ENCODE data around the gene ZKSCAN8. TPM values are rescaled to one million over a fixed set of nuclear protein-coding genes. Genes with fewer than 3 reads are reported as not detected.

The ZKSCAN8 gene
- total RNA-seq, 1 experiment from 2014 or later = 9.0 TPM

DNA sequence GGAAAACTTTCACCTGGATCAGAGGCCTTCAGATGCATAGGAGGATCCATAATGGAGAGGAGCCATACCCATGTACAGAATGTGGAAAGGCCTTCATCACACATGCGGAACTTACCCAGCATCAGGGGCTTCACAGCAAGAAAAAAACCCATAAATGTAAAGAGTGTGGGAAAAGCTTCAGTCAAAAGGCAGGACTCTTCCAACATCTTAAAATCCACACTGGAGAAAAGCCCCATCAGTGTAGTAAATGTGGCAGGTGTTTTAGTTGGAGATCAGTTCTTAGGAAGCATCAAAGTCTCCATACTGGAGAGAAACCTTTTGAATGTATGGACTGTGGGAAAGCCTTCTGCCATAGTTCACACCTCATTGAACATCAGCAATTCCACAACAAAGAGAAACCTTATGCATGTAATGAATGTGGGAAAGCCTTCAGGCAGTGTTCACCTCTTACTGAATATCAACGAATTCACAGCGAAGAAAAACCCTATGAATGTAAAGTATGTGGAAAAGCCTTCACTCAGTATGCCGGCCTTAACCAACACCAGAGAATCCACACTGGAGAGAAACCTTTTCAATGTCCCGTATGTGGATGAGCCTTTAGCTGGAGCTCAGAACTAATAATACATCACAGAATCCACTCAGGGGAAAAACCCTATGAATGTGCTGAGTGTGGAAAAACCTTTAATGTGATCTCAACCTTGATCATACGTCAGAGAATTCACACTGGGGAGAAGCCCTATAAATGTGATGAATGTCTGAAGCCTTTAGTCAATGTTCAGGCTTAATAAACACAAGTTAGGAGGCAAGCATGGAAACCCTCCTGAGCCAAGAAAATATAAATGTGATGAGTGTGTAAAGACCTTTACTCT is 46.7 kb downstream of the ZKSCAN8 start:
- no peak for DNase-seq (ENCODE audit: low spot score)
- in situ Hi-C loops (cut with HindIII; ENCODE audit: low sequenced_read_pairs) = no loop called here

DNA sequence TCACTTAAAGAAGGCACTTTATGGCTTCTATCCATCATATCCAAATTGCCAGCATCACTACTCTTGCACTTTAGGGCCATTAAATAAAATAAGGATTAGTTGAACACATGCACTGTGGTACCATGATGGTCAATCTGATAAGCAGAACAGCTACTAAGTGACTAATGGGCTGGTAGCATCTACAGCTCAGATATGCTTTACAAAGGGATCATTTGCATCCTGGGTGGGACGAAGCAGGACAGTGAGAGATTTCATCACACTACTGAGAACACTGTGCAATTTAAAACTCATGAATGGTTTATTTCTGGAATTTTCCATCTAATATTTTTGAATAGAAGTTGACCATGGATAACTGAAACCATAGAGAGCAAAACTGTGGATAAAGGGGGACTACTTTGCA is 58.3 kb downstream of the ZKSCAN8 start:
- in situ Hi-C loops (cut with HindIII; ENCODE audit: low sequenced_read_pairs) = no loop called here

GRCh38 chr6:28203201-28203600 is 61.5 kb downstream of the ZKSCAN8 start:
- in situ Hi-C loops (cut with HindIII; ENCODE audit: low sequenced_read_pairs) = no loop called here
- DNase-seq (ENCODE audit: low spot score) = no peak

More for the DNA sequence above, 58.3 kb downstream of the ZKSCAN8 start:
- no peak for DNase-seq (ENCODE audit: low spot score)

GRCh38 chr6:28205879-28206278 is 64.2 kb downstream of the ZKSCAN8 start:
- no peak for DNase-seq (ENCODE audit: low spot score)
- in situ Hi-C loops (cut with HindIII; ENCODE audit: low sequenced_read_pairs) = no loop called here

GRCh38 chr6:28206527-28206926 is 64.8 kb downstream of the ZKSCAN8 start:
- in situ Hi-C loops (cut with HindIII; ENCODE audit: low sequenced_read_pairs) = no loop called here
- no peak for DNase-seq (ENCODE audit: low spot score)

DNA sequence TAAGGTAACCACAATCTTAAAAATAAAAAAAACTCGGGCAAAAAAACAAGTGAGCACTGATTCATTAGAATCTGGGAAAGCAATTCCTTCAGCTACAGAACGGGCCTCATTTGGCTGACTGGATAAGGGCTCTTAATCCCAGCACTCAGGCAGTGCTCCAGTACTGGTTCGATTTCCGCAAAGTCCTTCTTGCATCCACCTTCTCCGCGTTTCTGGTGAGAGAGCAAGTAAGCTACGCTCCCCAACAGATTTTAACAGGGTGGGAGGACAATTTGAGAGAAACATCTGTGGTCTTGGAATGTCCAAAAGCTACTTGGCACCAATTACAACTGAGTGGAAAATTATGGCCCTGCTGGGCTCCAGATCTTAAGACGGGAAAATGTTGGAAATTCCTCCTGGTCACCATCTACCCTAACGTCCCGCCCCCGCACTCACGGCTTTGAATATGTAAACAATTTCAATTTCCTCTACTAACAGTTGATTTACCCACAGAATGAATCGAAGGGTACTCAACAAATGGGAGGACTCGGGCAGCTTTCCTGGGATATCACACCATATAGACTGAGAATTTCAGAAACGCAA is 65.3 kb downstream of the ZKSCAN8 start:
- no peak for DNase-seq (ENCODE audit: low spot score)
- in situ Hi-C loops (cut with HindIII; ENCODE audit: low sequenced_read_pairs) = no loop called here

DNA sequence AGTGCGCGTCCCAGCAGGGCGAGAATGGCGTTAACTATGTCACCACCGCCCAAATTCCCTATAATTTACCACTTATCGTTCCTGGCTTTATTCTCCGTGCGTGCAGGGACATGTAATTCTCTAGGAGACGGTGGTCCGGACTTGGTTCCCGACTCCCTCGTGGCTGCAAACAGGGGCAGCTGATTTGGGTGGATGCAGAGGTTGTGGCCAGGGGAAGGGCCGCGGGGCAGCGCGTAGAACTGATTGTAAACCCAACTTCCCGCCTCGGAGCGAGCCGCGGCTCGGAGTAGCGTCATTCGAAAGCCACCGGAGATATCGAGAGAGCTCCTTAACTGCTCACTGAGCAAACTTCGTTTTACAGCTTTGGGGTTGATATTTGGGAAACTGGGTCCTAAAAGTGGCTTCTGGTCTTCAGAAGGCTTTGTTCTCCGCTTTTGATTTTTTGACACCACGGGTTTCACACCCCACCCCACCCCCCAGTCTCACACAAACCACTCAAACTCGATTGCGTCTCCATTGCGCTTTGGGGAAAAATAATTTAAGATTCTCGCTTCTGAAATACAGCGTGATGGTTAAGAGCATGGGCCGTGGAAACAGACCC is 65.9 kb downstream of the ZKSCAN8 start:
- in situ Hi-C loops (cut with HindIII; ENCODE audit: low sequenced_read_pairs) = no loop called here
- DNase-seq (ENCODE audit: low spot score) = no peak

DNA sequence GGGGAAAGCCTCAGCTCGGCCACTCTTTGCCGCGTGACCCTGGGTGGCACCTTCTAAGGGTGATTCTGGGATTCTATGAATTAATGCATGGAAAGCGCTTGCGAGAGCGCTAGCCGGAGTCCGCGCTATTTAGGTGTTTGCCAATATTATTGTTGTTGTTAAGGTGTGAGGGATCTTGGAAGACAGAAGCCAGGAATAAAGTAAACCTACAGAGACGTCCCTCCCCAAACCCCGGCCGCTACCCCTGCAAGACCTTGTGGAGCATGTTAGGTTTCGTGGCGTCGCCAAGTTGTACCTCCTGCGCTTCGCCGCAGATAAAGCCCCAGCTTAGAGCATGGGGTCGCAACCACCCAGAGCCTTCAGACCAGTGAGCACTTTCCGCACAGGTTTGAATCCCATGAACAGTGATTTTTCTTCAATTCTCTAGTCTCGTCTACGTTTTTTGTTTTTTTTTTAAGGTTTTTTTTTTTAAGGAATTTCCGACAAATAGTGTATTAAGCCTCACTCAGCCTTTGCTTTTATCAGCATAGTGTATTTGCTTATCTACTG is 66.5 kb downstream of the ZKSCAN8 start:
- in situ Hi-C loops (cut with HindIII; ENCODE audit: low sequenced_read_pairs) = no loop called here
- DNase-seq (ENCODE audit: low spot score) = no peak

Other genes starting within 250 kb of the ZKSCAN8 start
- gene OR2B2, start 229.5 kb upstream of the ZKSCAN8 start, total RNA-seq (2014; rRNA removed; shearing (Covaris generic)) = not detected in 2 replicates
- gene OR2B6, start 184.6 kb upstream of the ZKSCAN8 start, total RNA-seq (2014; rRNA removed; shearing (Covaris generic)) = not detected in 2 replicates
- gene ZNF165, start 61.3 kb upstream of the ZKSCAN8 start, total RNA-seq (2014; rRNA removed; shearing (Covaris generic)) = 2.2 and 2.7 TPM in 2 replicates
- not detected in 2 replicates for gene ZSCAN16, start 17.3 kb upstream of the ZKSCAN8 start, total RNA-seq (2014; rRNA removed; shearing (Covaris generic))
- gene ZSCAN9, start 83.4 kb downstream of the ZKSCAN8 start, total RNA-seq (2014; rRNA removed; shearing (Covaris generic)) = 7.3 and 10.1 TPM in 2 replicates
- gene ZKSCAN4, start 110.4 kb downstream of the ZKSCAN8 start, total RNA-seq (2014; rRNA removed; shearing (Covaris generic)) = 3.4 and 6.4 TPM in 2 replicates
- gene NKAPL, start 117.4 kb downstream of the ZKSCAN8 start, total RNA-seq (2014; rRNA removed; shearing (Covaris generic)) = not detected in 2 replicates
- gene ZSCAN26, start 125.3 kb downstream of the ZKSCAN8 start, total RNA-seq (2014; rRNA removed; shearing (Covaris generic)) = 11.1 and 14.3 TPM in 2 replicates
- 8.2 and 10.8 TPM in 2 replicates for gene PGBD1, start 139.7 kb downstream of the ZKSCAN8 start, total RNA-seq (2014; rRNA removed; shearing (Covaris generic))
- 6.8 and 10.6 TPM in 2 replicates for gene ZSCAN31, start 194.3 kb downstream of the ZKSCAN8 start, total RNA-seq (2014; rRNA removed; shearing (Covaris generic))
- gene ZKSCAN3, start 208.1 kb downstream of the ZKSCAN8 start, total RNA-seq (2014; rRNA removed; shearing (Covaris generic)) = 3.0 and 5.2 TPM in 2 replicates